SHP77 (cell line): ENCODE results near the gene ZNF560.
"Not testable (repeated sequence)": the region's sequence is repeated elsewhere in the genome, so short reads cannot be mapped to it uniquely, and the experiment has no call there.

Source experiments
- DNase-seq, 2 experiments: peaks; one replicate each; lab custom pipeline; 2025; lab: John Stamatoyannopoulos, UW

Gene ZNF560

DNA sequence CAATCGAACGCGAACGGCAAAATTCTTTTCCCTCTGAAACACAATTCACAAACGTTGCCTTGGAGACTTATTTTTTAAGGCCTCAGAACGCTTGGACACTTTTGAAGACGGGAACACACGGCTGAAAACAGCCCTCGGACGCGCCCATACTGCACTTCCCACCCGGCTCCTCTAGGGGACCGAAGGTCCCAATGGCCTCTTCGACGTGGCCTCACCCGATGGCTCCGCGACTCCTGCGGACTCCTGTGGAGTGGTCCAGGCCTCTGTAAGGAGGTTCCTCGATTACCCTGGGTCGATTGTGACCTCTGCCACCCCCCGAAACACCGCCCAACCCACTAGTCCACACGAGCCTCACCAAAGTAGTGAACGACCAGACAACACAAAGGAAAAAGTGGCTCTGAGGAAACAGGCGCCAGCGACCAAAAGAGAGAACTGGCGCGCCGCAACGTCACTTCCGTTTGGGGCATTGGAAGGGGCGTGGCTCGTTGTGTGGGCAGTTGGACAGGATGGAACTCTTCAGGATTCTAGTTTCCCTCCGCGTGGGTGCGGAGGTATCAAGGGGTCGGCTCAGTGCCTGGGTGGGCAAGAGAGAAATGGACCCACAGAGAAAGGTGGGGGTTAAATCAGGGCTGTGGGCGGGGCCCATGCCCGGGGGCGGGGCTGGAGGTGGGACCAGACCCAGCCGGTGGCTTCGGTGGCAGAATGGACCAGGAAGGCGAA lies at the start of gene ZNF560:
Gene ZNF560 (minus strand): TSS at position 434 of the 720 bp plus-strand sequence. CDS start 23,303 bp downstream, outside the sequence.
- no peak for DNase-seq

DNA sequence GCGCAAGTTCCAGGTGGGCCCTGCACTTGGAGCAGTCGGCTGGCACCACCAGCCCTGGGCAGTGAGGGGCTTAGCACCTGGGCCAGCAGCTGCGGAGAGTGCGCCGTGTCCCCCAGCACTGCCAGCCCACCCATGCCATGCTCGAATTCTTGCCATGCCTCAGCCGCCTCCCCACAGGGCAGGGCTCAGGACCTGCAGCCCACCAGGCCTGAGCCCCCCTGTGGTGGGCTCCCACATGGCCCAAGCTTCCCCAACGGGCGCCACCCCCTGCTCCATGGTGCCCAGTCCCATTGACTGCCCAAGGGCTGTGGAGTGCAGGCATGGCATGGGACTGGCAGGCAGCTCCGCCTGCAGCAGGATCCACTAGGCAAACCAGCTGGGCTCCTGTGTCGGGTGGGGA lies 49.5 kb upstream of the ZNF560 start:
- DNase-seq, result no peak

DNA sequence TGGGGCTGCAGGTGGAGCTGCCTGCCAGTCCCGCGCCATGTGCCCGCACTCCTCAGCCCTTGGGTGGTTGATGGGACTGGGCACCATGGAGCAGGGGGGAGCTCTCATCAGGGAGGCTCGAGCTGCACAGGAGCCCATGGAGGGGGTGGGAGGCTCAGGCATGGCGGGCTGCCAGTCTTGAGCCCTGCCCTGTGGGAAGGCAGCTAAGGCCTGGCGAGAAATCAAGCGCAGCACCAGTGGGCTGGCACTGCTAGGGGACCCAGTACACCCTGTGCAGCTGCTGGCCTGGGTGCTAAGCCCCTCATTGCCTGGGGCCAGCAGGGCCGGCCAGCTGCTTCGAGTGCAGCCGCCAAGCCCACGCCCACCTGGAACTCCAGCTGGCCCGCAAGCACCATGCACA lies 42.9 kb upstream of the ZNF560 start:
- not testable (repeated sequence) for DNase-seq

DNA sequence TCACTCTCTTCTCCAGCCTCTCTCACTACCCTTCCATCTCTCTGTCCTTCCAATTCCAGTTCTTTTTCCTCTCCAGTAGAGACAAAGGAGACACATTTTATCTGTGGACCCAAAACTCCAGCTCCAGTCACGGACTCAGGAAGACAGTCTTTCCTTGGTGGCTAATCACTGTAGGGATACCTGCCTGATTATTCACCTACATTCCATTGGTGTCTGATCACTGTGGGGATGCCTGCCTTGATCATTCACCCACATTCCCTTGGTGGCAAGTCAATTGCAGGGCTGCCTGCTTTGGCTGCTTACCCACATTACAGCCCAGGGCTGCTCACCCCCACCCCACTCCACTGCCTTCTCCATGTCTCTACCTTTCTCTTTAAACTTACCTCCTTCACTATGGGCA lies 41.5 kb upstream of the ZNF560 start:
- DNase-seq, result not testable (repeated sequence)

DNA sequence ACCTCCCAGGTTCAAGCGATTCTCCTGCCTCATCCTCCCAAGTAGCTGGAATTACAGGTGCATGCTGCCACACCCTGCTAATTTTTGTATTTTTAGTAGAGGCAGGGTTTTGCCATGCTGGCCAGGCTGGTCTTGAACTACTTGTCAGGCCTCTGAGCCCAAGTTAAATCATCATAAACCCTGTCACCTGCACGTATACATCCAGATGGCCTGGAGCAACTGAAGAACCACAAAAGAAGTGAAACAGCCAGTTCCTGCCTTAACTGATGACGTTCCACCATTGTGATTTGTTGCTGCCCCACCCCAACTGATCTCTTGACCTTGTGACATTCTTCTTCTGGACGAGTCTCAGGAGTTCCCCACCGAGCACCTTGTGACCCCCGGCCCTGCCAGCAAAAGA lies 40.8 kb upstream of the ZNF560 start:
- DNase-seq, result not testable (repeated sequence)

DNA sequence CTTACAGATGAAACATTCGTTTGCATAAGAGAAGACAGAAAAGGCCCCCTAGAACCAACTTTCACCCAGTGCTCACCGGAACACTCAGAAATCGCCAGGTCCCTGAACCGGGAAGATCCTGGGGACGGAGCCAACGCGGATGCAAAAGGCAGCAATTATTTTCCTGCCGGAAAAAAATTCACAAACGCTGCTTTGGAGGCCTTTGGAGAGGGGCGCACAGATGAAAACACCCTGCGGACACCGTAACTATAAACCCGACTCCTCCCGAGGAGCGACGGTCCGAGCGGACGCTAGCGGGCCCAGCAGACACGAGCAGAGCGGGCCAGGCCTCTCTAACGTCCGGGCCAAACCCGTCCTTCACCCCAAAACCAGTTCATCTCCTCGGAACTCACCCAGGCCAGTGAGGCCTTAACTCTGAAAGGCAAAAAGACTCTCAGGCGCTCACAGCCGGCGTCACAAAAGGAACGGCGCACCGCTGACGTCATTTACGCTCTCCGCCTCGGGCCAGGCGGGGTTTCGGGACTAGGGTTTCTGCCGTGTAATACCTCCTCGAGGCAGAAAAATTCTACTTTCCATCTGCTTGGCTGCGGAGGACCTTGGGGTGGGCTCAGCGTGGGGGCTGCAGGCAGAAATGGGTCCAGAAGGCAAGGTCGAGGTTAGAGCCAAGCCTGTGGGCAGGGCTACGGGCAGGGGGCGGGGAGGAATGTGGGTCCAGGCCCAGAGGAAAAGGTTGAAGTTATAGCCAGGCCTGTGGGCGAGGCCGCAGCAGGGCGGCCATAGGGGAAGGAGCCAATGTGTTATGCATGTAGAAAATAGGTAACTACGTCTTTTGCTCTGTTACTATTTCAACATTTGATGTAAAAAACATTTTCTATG lies 40.0 kb upstream of the ZNF560 start, which contains the start of gene ZNF426:
Gene ZNF426 (minus strand): TSS at position 463 of the 876 bp plus-strand sequence. CDS start 2,413 bp downstream, outside the sequence.
- peak; percentile 82 to 83 for DNase-seq

DNA sequence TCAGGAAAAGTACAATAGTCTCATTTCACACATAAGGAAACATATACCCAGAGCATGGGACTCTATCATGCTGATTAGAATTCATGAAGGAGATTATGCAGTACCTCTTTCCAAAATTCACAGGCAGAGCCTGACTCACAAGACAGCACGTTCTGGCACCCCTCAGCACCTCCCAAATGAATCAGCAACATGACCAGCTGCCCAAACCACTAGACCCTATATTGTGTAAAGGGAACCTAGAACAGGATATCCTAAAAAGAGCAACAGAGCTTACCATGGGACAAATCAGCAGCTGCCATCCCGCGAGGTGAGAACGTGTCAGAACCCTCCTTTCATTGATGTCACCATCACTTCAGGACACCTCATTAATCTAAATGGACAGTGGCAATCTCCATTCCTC lies 37.5 kb upstream of the ZNF560 start:
- no peak for DNase-seq

DNA sequence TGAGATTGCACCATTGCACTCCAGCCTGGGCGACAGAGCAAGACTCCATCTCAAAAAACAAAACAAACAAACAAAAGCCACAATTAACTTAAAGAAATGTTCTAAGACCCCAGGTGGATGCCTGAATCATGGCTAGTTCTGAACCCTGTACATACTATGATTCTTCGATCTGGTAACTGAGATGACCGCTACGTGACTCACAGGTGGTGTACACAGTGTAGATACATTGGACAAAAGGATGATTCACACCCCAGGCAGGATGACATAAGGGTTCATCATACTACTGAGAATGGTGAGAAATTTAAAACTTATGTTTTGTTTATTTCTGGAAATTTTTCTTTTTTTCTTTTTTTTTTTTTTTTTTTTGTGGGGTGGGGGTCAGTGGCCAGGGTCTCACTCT lies 33.5 kb upstream of the ZNF560 start:
- DNase-seq, result no peak

DNA sequence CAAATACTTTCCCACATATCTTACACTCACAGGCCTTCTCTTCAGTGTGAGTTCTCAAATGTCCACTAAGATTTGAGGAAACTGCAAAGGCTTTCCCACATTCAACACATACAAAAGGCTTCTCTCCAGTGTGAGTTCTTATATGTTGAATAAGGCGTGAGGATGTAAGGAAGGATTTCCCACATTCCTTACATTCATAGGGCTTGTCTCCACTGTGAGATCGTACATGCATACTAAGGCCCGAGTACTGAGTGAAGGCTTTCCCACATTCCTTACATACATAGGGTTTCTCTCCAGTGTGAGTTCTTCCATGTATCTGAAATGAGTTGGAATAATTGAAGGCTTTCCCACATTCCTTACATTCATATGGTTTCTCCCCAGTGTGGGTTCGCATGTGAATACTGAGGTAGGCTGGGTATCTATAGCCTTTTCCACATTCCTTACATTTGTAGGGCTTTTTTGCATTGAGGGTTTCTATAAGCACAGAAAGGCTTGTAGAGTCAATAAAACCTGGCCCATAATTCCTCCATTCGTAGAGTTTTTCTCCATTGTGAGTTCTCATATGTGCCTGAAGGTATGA lies 30.4 kb upstream of the ZNF560 start:
- DNase-seq, result no peak

DNA sequence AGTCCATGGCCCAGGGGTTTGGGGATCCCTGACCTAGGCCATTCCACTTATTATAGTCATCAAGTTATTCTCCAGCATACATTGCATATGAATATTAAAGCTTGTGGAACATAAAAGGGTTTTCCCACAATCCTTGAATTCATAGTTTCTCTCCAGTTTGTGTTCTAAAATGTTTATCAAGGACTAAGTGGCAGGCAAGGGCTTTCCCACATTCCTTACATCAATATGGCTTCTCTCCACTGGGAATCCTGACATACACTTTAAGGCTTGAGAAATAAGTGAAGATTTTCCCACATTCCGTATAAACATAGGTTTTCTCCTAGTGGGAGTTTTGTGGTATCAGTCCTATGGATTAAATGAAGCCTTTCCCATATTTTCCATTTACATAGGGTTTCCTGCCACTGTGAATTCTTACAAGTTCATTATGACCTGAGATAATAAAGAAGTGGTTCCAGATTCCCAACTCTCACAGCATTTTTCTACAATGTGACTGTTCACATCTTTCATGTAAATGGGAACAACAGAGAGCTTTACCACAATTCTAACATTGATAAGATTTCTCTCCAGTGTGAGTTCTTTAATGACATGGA lies 25.6 kb upstream of the ZNF560 start:
- DNase-seq, result no peak

DNA sequence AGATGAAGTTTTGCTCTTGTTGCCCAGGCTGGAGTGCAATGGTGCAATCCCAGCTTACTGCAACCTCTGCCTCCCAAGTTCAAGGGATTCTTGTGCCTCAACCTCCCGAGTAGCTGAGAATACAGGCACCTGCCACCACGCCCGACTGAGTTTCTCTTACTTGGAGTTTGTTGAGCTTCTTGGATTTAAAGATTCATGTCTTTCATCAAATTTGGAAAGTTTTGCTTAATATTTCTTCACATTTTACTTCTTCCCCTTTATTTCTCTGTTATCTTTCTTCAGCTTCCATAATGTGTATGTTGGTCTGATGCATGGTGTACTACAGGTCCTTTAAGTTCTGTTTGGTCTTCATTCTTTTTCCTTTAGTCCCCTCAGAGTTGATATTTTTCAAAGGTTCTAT lies 8.9 kb upstream of the ZNF560 start:
- no peak for DNase-seq

DNA sequence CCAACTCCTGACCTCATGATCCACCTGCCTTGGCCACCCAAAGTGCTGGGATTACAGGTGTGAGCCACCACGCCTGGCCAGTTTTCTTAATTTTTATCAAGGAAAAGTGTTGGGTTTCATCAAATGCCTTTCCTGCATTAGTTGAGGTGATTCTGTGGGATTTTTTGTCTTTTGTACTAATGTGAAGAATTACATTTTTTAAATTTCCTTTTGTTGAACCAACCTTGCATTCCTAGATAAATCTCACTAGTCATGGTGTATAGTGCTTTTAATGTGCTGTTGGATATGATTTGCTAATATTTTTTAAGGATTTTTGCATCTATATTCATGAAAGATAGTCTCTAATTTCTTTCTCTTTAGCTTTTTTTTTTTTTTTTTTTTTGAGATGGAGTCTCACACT lies 2.4 kb upstream of the ZNF560 start:
- no peak for DNase-seq

DNA sequence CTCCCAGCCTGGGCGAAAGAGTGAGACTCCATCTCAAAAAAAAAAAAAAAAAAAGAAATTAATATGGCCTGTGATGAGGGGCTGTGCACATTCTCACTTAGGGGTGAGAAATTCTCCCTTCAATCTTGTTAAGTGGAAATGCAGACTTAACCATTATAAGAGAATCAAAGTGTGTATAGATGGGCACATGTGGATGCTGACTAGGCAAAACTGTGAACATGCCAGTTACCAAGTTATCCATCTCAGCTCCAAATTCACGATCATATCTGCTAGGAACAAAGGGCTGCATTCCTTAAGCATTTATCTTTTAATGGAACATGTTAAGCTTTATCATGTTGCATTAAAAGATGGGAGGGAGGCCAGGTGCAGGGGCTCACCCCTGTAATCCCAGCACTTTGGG lies 4.3 kb downstream of the ZNF560 start:
- DNase-seq, result no peak

DNA sequence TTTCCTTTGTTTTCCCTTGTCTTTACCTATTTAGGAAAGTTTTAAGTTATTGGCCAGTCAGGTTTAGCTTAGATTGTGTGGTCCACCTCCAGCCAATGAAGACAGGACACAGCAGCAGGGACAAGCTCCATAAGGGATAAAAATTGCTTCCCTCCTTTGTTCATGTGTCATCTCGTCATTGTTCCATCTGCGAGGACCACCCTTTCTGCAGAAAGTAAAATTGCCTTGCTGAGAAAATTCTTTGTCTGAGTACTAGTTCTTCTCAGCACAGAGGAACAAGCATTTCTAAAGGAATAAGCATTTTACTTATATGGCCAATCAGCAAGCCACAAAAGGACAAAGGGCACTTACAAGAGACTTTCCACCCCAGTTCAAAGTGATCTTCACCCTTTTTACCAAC lies 11.4 kb downstream of the ZNF560 start:
- no peak for DNase-seq

DNA sequence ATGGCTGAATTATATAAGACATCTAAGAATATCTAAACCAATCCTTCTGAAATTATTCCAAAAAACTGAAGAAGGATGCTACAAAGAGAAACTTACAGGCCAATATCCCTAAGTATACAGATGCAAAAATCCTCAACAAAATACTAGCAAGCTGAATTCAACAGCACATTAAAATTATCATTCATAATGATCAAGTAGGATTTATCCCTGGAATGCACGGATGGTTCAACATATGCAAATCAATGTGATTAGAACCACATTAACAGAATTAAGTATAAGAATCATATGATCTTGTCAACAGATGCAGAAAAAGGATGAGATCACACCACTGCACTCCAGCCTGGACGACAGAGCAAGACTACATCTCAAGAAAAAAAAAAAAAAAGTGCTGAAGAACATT lies 13.3 kb downstream of the ZNF560 start:
- DNase-seq, result no peak

DNA sequence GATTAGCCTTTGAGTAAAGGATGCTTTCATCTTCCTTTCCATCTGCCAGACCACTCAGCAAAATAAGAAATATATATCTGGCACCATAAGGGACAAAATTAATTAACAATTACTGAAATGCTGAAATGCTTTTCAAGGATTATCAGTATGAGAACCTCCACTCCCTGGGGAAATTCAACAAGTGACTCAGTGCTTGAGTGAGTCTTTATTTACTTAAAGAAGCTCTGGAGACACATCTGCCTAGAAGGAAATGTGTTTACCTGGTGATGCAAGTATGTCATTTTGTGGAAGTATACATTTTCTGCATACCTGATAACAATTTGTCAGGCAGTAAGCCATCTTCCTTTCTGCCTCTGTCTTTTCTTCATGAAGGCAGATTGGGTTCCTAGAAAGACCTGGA lies 23.4 kb downstream of the ZNF560 start:
- no peak for DNase-seq

DNA sequence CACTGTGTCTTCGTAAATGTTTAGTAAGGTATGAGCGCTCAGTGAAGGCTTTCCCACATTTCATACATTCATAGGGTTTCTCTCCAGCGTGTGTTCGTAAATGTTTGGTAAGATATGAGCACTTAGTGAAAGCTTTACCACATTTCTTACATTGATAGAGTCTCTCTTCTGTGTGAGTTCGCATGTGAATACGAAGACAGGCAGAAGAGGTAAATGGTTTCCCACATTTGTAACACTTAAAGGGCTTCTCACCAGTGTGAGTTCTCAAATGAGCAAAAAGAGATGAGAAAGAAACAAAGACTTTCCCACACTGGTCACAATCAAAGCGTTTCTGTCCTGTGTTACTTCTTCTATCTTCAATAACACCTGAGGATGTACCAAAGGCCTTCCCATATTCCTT lies 31.3 kb downstream of the ZNF560 start:
- DNase-seq, result no peak

DNA sequence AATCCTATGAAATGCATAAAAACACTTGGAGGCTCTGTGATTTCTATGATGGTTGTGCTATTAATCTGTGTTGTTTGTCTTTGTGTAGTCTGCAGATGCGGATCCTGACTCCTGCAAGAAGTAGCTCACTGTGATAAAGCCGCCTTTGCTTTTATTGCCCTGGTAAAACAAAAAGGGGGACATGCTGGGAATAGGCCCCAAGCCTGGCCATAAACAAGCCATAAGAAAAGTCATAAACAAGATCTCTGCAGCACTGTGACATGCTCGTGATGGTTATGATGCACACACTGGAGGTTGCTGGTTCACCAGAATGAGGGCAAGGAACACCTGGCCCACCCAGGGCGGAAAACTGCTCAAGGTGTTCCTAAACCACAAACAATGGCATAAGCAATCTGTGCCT lies 36.5 kb downstream of the ZNF560 start:
- no peak for DNase-seq

DNA sequence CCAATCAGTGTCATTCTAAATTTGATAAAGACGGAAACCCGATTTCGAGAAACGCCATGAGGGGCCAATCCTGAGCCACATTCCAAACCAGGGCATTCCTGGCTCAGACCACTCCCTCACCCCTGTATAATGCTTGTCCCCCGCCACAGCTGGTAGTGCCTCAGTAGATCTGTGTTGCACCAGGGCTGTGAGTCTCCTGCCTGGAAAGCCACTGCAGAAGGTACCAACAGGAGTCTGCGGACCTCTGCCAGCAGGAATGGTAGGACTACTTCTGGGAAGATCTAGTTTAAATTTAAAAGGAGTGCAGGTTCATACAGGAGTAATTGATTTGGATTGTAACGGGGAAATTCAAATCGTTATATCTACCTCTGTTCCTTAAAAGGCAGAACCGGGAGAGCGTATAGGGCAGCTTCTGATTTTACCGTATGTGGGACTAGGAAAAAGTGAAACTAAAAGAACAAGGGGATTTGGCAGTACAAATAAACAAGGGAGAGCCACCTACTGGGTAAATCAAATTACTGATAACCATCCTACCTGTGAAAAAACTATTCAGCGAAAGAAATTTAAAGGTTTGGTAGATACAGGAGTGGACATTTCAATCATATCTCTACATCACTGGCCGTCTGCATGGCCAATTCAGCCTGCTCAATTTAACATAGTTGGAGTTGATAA lies 42.3 kb downstream of the ZNF560 start:
- no peak for DNase-seq

DNA sequence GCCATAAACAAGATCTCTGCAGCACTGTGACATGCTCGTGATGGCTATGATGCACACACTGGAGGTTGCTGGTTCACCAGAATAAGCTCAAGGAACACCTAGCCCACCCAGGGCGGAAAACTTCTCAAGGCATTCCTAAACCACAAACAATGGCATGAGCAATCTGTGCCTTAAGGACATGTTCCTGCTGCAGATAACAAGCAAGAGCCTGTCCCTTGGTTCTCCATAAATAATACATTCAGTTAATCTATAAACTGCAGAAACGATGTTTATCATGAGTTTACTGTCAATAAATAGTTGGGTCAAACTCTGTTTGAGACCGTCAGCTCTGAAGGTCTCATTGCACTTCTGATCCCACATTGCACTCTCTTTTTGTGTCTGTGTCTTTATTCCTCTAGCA lies 44.5 kb downstream of the ZNF560 start:
- no peak for DNase-seq

DNA sequence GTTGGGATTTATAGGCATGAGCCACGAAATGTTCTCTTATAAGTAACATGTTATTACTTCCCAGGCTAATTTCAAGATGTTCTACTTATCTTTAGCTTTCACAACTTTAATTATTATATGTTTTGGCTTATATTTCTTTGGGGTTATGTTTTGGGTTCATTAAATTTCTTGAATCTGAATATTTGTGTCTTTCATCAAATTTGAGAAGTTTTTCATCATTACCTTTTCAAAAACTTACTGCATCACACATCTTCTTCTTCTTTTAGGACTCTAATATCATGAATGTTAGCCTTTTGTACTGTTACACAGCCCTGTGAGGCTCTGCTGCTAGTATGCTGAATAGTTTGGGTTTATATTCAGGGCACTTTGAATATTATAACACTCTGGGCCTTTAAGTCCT lies 53.4 kb downstream of the ZNF560 start:
- no peak for DNase-seq

DNA sequence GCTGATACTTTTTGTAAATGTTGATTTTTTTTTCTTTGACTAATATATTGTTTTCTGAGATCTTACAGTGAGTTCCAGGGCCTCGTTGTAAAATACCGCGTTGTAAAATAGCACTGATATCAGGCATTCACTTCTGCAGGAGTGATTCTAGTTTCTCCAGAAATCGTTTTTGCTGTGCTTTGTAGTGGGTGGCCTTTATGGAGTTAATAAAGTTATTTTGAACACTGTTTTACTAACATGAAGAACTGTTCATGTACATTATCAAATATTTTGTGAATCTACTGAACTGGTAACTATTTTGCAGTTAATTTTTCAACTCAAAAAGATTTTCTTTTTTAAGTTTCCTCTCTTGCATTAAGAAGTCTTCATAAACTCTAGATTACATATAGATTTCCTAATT lies 62.1 kb downstream of the ZNF560 start:
- no peak for DNase-seq
